NCI-H2107 (cell line): Measurements from ENCODE around the gene STIMATE.

Source experiments
- DNase-seq: peaks from one replicate; lab custom pipeline; 2025; lab: John Stamatoyannopoulos, UW

STIMATE gene

DNA sequence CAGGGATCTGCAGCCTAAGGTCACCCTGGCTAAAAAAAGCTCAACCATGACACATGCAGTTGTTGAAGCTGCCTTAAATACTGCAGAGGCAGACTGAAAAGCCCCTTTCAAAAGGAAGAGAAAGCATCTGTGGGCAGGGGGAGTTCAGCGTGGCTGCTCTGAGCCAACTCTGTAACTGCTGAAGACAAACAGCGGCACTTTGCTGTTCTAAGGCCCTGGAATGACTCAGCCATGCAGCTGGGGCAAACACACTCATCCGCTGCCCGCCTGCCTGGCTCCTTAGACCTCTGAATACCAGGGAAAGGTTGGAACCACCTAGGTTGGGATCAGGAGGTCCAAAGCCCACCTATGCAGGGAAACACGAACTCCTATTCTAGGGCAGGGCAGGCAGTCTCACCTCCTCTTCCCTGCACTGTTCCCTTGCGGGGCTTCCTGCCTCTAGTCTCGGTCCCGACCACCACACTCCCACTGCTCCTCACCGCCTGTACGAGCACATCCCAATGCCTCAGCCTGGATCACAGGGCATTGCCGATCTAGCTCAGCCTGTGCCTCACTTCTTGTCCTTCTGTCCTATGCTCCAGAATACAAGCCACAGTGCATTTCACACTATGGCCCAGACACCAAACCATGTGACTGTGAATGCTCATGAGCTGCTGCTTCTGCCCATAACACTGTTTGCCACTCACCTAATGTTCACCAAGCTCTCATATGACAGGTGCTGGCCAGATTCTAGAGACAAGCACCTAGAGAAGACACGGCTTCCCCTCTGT, 56.0 kb downstream of the STIMATE start:
- DNase-seq = no peak

DNA sequence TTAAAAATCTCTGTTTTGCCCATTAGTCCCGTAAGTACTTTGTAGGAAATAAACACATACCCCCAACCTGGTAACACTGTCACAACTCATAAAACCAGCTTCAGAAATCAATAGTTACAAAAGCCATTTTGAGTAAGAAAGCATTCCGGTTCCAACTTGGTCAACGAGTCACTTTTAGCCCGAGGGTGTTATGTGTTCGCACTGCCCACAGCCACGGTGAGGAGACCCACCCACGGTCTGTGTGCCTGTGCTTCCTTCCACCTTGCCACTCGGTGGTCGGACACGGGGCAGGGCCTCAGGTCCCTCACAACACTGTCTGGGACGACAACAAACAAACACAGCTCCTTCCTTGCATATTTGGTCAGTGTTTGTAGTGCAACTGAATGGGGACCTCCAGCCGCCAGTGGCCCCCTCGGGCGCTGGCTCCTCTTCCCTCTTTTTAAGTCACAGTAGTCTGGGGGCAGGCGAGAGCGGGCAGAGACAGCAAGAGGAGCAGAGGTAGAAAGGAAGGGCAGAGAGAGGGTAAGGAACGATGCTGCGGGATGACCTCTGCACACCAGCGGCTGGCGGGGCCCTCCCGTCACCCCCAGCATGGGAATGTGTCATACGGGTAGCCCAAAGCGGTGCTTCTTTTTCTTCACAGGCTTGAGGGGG, 57.3 kb downstream of the STIMATE start:
- DNase-seq = no peak

DNA sequence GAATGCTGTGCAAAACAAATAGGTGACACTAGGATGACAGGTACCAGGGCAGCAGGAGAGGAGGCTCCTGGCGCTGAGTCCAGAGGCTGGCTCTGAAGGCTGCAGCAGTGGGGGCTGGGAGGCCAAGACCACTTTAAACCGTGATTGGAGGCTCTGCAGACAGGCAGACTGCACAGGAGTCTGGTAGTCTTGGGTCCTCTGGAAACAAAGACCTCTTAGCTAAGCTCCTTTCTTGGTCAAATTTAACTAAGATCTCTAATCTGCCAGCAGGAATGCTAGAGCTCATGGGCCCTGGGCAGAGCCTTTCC, 58.1 kb downstream of the STIMATE start:
- no peak for DNase-seq

DNA sequence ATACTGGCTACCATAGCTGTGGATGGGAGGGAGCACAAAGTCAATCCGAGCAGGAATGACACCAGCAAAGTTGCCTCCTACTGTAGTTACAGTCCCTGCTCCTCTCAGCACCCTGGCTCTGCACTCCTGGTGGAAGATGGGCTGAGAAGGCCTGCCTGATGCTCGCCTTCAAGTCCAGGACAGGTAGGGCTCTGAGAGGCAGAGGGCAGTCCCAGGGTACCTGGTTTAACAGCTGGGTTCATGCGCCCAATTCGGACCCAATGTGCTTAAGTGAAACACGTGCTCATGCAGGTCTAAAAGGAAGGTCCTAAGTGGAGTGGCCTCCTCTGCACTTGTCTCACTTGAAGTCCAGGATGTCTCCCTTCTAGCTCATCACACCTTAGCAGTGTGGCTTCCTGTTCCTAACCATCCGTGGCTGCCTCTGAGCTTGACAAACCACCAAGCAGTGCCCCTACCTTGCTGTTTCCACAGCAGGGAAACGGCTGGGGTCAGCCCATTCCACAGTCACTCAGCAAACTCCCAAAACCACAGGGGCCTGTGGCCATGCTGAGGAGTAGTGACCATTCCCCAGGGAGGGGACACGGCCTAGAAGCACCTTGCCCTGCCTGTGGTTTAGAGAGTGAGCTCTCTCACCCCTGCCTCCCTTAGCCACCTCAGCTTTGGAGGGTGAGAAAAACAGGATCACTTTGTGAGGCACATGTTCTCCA, 58.6 kb downstream of the STIMATE start:
- DNase-seq = no peak

DNA sequence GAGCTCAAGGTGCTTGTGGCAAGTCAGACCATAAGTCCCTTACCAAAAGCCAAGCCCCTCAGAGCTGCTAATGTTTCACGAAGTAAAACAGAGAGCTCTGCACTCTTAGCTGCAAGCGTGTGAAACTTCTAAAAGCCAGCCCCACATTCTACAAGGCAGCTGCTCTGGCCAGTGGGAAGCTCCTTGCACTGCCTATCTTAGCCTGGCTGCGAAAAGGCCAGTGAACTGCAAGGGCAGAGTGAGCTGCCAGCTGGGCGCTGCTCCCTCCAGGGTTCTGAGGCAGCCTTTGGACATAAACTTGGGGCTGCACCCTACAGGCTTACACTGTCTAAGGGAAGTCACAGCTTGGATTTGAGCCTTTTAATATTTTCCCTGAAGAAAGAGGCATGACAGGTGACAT, 60.4 kb downstream of the STIMATE start:
- DNase-seq = no peak

DNA sequence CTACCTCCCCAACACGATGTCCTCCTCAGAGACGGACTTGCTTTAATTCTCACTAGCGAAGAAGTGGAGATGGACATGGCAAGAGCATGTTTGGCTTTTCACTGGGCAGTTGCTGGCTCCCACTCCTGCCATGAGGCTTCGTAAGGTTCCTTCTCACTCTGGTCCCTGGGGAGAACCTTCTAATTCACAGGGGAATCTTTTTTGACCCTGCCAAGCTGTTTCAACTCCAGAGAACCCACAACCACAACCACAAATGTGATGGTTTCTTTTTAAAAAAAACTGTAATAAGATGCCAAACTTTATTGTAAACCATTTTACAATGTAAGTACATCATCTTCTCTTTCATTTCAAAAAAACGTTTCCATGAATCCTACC, 60.9 kb downstream of the STIMATE start:
- no peak for DNase-seq

DNA sequence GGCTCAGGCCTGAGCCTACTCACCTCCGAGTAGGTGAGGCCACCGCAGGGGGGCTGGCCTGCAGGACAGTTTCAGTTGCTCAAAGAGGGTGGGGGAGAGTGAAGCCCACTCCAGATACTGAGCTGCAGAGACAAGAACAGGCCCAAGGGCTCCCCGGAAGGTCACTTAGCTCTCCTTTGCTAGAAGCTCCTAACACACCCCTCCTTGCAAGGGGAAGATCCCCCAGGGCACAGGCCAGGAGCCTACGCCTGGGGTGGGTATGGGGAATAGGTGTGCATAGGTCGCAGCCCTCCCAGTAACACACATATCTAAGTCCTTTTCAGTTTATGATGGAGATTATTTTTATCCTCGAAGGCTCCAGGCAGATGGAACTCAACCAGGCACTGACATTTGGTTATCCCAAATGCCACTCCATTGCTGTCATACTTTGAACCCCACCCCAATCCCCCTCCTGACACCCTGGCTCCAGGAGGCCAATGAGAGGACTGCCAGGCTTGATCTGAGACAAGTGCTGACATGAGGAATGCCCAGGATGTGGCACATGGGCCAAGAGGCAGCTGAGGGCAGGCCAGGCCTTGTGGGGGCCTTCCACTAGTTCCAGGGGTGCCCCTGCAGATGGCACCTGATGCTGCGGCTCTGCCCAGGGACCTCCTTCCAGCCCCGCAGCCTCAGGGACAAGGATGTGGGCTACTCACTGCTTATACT, 61.4 kb downstream of the STIMATE start:
- no peak for DNase-seq

DNA sequence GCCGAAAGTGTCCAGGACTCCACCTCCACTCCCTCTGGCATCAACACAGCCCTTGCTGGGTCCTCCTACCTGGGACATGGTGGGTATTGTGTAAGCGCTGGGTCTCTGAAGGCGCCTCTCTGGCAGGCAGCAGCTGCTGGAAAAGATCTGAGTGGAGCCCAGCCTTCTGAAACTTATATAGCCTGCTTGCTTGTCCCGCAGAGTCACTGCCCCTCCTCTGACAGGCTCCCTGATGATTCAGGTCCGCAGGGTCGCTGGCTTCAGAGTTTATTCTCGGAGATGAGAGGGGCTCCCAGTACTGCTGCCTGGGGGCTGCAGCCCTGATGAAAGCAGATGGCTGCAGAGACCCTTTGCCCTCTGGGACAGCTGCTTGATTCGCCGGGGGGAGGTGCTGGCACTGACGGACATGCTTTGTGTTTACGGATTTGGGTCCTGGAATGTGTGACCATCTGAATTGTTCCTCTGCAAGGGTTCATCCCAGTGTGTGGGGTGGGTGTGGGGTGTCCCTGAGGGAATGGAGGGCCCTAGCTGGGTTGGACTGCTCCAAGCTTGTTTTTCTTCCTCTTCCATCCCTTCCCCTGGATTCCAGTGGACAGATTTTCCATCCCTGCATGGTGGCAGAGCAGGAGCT, 62.4 kb downstream of the STIMATE start, which contains the start of gene MUSTN1:
Gene MUSTN1 (minus strand): TSS at position 149 of the 631 bp plus-strand sequence. CDS start 71 bp downstream, at position 78.
- no peak for DNase-seq

DNA sequence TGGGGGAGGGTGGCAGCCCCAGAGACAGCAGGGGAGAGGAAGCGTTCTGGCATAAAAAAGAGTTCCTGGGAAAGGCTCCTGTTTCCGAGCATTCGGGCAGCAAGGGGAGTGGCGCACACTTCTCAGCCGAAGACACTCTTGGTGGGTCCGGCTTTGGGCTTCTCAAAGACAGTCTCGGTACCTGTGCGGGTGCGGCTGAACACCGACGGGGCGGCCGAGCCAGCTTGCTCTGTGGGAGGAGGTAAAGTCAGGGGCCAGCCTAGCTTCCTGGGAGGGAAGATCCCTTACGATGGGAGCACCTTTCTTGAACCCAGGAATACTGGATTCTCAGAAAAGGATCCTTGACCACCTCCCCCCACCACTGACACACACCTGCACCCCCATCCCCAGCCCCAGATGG, 64.1 kb downstream of the STIMATE start:
- DNase-seq = no peak

DNA sequence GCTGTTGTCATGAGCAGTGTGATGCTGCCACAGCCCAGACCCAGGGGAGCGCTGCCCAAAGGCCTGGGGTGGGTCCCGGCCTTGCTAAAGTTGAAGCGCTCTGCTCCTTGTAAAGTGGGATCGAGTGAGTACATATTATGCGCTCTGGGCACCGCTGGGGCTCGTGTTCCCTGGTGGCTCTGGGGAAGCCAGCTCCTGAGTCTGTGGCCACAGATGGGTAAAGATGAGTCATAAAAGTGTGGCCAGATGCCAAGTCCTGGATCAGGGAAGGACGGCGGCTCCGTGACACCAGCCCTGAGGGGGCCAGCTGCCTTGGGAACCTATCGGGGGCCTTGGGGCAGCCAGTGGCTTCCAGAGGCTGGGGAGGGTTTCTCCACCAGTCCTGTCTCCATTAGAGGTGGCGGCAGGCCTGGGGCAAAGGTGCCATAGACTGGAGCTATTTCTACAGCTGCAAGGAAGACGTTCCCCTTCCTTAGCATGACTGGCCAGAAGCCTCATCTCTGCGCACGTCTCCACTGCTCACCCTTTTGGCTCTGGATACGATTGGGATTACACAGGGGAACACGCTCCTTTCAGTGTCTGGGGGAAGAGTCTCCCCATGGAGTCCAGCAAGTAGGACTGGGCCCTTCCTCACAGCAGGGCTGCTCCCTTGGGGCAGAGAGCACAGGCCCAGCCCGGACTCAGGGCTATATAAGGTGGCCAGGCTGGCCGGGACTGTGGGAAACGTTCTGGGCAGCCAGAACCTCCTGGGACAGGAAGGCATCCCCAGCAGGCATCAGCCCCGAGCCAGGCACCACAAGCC, 65.6 kb downstream of the STIMATE start:
- DNase-seq = no peak

DNA sequence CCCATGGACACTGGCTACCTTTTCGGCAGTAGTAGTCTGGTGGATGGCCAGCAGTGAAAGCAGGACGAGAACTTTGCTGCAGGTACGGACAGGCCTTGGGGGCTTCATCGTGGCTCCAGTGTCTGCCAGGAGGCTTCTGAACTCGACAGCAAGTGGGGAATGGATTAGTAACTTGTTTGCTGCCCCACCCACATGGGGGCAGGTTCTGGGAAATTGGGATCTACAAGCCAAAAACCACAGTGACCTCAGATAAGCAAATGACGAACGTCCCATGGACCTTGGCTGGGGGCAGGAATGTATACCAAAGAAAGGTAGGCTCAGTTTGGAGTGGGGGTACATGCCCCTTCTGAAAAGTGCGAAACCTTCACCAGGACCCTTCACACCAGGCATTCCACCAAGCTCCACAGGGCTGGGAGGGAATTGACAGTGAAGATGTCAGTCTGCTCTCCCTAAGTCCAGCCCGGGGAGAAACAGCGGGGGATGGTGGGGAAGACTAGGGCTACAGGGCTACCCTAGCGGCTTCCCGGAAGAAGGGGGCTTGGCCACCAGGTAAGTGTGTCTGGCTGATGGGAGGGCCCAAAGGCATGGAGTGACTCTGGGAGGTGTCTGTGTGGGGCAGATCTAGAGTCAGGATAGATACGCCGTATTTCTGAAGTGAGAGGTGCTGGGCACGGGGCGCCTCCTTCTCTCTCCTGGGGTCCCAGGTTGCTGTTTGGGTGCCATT, 66.7 kb downstream of the STIMATE start, which contains the start of gene ITIH4:
Gene ITIH4 (minus strand): TSS at position 138 of the 724 bp plus-strand sequence. CDS start 30 bp downstream, at position 108.
- no peak for DNase-seq

DNA sequence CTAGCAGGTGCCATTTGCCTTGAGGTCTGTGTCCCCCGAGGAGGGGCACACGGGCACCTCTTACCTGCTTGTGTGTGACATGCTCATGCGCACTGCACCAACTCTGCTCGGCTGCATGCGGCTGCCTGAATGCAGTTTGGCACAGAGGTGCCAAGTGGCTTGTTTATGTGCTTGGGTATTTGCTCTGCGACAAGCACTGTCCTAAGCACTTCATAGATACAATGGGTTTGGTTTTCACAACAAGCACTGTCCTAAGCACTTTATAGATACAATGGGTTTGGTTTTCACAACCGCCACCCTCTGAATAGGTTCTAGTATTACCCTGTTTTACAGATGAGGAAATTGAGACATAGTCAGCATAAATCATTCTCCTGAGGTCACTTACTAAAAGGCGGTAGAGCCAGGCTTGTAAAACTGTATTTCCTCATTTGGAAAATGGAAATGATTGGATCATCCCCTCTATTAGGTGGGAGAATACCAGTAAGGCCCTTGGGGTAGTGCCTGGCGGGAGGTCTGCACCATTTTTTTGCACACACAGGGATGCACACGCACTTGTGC, 67.4 kb downstream of the STIMATE start:
- no peak for DNase-seq

DNA sequence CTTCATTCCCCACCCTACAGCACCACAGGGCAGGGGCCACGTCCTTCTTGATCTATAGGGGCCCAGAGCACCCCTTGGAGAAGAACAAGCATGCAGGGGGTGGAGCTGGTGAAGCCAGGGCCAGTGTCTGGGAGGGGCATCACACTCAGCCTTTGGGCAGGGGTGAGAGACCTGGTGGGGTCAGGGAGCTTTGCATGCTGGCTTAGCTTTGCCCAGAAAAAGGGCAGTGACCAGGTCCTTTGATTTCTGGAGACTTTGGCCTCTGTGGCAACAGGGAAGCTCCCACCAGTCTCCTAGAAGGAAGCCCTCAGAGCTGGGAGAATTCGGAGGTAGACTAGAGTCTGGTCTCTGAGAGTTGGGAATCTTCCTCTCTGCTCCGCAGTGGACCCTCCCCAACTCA, 67.9 kb downstream of the STIMATE start:
- no peak for DNase-seq

DNA sequence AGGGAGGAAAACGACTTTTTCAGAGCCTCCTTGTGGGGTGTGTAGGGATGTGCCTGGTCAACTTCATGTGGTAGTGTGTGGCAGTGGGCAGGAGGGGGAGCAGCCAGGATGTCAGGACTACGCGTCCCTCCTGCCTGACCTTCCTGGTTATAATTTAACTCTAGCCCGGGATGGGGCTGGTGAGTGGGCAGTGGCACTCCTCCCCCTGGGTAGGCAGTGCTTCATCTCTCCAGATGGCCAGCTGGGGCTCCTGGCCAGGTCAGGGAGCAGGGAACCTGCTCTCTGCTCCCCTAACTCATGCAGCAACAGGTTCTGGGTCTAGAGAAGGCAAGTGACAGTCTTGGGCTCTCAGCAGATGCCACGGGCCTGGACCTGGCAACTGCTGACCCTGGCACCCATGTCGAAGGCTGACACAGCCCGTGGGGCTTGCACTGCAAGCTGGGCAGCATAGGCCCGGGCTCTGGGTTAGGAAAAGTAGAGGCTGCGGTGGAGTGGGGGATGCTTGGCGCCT, 69.4 kb downstream of the STIMATE start:
- DNase-seq = no peak

DNA sequence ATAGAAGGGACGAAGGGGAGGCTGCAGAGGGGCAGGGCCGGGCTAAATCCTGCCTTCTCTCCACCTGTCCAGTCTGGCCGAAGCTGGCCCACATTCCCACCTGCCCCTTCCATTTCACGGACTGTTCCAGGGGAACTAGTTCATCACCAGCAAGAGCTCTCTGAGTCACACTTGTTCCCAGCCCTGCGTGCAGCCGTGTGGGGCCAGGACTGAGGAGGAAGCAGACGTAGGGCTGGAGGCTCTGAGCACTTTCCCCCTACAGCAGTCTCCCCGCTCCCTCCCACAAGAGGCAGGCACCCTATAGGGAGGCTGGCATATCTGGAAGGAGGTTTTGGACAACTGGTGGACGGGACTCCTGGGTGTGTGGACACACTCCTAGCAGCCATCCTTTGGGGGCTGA, 69.9 kb downstream of the STIMATE start:
- no peak for DNase-seq

DNA sequence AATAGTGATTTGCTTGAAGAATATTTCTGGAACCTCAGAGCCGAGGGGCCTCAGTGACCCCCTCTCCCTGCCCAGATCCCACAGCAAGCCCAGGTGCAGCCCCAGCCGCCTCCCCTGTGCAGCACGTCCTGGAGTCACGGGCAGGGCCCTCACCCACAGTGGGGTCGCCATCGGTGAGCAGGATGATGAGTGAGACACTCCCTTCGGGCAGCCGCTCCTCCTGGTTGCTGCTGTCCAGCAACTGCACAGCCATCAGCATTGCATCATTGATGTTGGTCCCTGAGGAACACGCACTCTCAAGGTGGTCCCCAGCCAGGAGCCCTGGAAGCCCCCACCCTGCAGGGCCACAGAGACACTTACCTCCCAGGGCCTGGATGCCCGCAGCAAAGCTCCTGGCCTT, 73.3 kb downstream of the STIMATE start:
- no peak for DNase-seq

DNA sequence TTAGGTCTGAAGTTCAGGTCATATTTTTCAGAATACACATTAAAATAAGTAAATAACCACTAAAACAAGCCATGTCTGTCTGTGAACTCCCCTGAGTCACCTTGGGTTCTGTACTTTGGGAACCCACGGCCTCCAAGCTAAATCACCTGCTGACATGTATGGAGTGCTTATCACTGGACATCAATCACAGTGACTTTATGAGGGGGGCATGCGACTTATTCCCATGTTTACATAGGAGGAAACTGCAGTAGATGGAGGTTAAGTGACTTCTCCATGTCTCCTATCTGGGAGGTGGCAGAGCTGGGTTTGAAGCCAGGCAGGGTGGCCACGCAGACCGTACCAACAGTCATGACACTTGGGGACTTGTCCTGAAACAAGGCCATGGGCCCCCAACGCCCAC, 75.0 kb downstream of the STIMATE start:
- DNase-seq = no peak

DNA sequence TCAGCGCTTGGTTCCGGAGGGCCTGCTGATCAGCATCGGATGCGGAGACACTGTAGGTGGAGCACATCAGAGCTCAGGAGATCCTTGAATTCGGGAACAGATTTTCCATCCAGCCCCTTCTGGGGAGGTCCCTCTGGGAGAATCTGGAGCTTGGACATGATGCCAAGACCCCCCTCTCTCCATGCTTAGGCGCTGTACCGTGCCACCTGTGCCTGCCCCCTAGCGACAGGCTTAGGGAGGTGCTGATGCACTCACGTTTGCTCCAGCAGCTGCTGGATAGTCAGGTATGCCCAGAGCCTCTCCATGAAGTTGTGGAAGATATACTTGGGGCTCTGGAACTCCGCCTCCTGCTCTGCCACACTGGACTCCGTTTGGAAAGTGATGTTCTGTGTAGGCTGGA, 76.6 kb downstream of the STIMATE start:
- no peak for DNase-seq

DNA sequence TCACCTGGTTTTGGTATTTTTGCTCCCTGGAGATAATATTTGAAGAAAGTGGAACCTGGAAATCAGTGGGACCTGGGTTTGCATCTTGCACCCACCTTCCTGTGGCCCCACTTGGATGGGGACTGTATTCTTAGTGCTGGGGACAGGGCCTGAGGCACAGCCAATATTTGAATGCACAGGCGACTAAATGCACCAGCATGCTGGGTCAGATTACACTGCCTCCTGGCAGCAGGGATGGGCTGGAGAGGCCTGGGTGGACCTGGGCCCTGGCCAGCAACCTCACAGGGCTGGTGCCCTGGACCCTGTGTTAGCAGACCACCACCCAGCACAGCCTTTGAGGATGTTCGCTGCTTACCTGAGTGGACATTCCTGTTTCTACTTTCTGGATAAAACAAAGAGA, 77.4 kb downstream of the STIMATE start:
- DNase-seq = no peak

DNA sequence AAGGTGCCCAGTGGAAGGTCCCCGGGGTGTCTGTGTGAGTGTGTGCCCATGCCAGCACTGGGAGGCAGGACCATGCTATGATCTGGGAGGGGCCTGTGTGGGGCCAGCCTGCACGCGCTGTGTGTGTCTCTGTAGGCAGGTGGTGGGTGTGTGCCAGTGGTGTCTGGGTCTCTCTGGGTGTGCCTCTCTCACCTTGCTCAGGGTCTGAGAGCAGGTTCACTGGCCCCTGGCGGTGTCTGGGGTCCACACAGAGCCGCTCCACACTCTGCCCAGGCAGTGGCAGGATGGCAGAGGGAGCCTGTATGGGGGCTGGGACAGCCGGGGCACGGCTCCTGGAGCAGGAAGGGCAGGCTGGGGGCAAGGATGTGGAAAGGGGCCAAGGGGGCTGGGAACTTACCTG, 79.5 kb downstream of the STIMATE start:
- DNase-seq = no peak
